Stimulated activated CD4-positive, alpha-beta T cell treated with anti-CD3 and anti-CD28 coated beads, TNF-alpha, amount 100 ng/mL, for 24 hours (primary cell): ENCODE results near the gene SULT4A1.
A peak's percentile ranks its signal among the peaks of the same experiment; 100 is the strongest.

Experiments used
- DNase-seq, 3 experiments: peaks; one replicate each; pipeline ENCODE4 v3.0.0-alpha.2; 2020; ENCODE audit warnings: low read depth in 3 of 3

Gene SULT4A1

GRCh38 chr22:43812149-43812842 lies 50.0 kb downstream of the SULT4A1 start, which contains the start of gene EFCAB6:
Gene EFCAB6, minus strand, starts transcription at chr22:43812305. Its CDS starts 29,987 bp downstream, at chr22:43782318.
- peak; percentile 86 to 90 (median 87) for DNase-seq

GRCh38 chr22:43811777-43812148 lies 50.5 kb downstream of the SULT4A1 start:
- no peak for DNase-seq

DNA sequence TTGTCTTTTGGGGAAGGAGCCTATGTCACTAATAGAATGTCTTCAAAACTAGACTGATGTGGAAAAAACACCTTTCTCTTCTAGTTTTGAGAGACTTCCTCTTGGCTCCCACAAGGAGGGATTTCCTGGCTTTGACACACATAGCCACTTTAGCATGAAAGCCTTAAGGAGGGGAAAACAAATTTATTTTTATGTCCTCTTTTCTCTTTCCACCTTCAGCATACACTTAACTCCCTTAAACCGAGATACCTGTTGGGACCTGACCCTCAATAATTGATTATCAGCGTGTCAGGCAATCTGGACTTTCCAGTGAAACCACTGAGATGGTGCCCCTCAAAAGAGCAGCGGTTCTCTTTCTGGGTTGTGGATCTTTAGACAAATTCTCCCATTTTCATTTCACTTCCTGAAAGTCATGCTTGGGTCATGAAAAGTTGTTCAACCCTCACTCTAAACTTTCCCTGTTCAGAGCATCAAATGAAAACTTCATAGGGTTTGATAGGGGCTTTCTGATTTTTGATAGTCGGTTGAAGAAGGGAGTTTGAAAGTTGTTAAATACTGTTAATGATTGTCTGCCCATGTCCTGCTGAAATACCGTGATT lies 59.3 kb downstream of the SULT4A1 start:
- DNase-seq = no peak

DNA sequence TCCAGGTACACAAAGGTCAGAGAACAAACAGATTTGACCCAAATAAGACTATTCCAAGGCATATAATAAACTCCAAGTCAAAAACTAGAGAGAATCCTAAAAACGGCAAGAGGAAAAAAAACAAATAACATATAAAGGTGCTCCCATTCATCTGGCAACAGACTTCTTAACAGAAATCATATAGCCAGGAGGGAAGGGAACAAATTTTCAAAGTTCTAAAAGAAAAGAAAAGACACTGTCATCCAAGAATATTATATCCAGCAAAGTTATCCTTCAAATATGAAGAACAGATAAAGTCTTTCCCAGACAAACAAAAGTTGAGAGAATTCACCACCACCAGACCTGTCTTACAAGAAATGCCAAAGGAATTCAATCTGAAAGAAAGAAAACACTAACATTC lies 61.3 kb downstream of the SULT4A1 start:
- DNase-seq = no peak

DNA sequence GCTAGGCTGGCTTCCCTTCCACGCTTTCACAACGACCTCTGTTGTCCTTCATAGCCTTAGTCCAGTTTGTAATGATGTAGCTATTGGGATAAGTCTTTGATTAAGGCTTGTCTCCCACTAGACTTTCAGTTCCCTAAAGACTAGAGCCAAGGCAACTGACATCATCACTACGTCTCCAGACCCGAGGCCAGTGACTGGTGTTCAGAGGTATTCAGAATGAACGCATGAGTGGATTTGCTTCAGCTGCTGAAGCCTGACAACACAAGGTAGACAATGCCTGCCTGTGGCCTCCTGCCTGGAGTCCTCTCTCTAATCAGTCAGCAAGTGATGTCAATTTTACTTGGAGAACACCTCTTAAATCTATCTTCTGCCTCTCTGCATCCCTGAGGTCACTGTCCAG lies 63.8 kb downstream of the SULT4A1 start:
- DNase-seq = no peak

GRCh38 chr22:43796567-43796966 lies 65.7 kb downstream of the SULT4A1 start:
- DNase-seq = no peak

DNA sequence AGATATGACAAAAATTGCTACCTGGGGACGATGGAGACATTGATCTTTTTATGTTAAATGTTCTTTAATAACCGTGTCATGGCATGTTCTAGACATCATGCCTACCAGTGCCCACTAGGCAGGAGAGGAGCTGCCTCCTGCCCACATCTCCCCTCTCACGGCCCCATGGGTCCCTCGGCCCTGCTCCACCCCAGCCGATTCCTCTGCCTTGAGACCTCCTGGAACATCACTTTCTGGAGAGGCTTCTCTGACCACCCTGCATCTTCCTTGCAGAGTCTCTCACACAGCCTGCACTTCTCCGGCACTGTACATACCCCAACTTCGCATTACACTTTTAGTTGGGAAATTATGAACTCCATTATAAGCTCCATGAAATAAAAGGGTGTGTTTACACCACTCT lies 67.0 kb downstream of the SULT4A1 start:
- no peak for DNase-seq

- no peak for DNase-seq
Observed at GRCh38 chr22:43792905-43793304, 69.4 kb downstream of the SULT4A1 start.

DNA sequence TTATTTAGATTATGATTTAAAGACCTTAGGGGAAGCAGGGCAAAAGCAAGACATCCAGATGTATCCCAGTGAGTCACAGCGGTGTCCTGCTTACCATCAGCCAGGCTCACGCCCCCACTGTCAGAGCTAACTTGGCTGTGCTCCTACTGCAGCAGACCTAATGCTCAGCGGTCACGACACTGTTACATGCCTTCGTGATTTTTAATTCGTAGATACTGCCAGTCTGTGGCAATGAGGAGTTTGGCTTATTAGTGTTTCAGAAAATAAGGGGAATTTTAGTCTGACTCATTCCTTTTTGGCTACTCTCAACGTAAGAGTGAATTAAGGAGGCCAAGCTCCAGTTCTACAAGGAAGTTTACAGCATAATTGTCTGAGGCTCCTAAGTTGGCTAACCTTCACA lies 72.9 kb downstream of the SULT4A1 start:
- no peak for DNase-seq

GRCh38 chr22:43783777-43784176 lies 78.5 kb downstream of the SULT4A1 start:
- DNase-seq = no peak

GRCh38 chr22:43782448-43782847 lies 79.9 kb downstream of the SULT4A1 start:
- no peak for DNase-seq

GRCh38 chr22:43777286-43777685 lies 85.0 kb downstream of the SULT4A1 start:
- DNase-seq = no peak

GRCh38 chr22:43776081-43776670 lies 86.1 kb downstream of the SULT4A1 start:
- no peak for DNase-seq
